GM21825 (cell line): ENCODE results near the gene METRN.
A peak's percentile ranks its signal among the peaks of the same experiment; 100 is the strongest.
"Not testable (repeated sequence)": the region's sequence is repeated elsewhere in the genome, so short reads cannot be mapped to it uniquely, and the experiment has no call there.

Experiments
- ATAC-seq: cut with Tn5 transposase; IDR thresholded peaks from one replicate; pipeline ENCODE4 v1.9.1; 2021; ENCODE audit warnings: mild to moderate bottlenecking, moderate library complexity; ENCODE audit not compliant: unreplicated experiment

METRN gene

DNA sequence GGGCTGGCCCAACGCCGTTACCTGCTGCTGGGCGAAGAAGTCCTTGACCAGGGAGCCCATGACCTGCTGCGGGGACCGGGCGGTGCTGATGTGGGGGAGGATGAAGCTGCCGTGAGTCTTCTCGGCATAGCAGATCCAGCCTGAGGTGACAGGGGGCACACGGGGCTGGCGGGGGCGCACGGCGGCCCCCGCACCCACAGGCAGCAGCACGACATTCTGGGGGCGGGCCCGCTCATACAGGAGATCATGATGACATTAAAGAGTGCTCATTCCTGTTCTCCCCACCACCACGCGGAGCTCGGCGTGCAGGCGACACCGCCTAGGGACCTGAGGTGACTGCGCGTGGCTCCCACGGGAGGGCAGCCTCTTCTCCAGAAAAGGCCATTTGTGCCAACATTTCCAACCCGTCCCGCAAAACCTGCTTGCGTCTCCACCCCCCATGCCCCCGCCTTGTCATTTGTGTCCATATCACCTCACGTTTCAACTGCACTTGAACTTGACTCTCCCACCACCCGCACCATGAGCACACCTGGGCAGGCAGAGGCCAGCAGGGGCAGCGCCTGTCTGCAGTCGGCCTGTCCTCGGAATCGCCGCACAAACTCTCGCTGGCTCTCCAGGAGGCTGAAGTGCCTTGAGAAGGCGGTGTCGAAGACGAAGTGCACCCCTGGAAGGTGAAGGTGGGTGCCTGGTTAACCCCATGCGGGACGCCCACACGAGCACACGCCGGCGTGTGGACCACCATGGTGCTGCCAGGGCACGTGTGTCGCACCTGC lies 19.5 kb downstream of the METRN start:
- ATAC-seq = no peak

DNA sequence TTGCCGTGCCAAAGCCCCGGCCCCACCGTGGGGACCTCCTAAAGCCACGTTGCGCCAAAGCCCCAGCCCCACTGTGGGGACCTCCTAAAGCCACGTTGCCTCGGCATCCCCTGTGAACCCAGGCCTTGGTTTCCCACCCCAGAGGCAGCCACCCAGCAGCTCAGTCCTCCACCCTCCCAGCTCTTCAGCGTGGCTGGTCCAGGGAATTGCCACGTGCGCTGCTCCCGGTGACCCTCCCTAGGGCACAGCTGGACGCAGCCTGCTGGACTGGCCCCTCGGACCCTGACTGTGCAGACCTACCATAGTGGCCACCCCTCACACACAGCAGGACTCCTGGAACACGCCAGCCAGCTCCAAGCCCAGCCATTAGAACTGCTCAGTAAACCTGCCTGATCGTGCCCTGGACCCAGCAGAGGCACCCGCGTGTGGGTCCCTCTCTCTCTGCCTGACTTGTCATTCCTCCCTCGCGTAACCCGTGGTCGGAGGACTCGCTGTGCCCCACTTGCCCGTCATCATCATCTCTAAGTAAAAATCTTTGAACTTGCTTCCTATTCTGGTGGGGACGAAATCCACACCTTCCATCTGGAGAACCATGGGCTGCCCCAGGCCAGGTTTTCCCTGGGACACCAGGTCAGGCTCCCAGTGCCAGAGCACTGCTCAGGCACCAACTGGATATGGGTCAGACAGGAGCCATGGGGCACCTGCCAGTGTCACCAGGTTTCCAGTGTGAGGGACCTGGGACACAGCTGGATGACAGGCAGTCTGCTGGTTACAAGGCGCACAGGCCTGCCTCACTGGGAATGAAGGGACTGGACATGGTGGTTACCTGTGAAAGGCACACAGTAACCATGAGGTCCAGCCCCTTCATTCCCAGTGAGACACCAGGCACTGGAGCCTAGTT lies 20.3 kb downstream of the METRN start:
- no peak for ATAC-seq

GRCh38 chr16:735982-736453 lies 21.1 kb downstream of the METRN start:
- ATAC-seq = no peak

DNA sequence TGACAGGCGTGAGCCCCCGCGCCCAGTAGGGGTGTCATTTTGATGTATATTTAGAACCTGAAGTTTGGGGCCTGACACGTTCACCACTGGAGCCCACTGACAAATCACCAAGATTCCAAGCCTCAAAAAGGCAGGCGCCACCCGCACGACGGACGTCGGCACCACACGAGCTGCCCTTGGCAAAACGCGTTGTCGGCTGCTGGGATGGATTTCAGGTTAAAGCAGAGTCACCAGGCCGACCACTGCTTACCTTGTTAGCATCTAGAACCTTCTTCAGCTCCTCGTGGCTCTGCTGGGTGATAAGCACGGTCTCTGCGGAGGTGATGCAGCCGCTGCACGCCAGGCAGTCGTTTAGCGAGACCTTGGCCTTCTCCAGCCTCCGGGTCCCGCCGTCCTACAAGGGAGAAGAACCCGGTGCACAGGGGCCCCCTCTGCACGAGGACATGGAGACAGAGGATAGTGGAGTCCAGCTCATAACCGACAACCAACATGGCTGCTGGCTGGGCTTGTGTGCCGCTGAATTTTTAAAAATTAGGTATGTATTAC lies 22.1 kb downstream of the METRN start:
- ATAC-seq = no peak

GRCh38 chr16:739560-740458 lies 24.9 kb downstream of the METRN start:
- ATAC-seq = no peak

DNA sequence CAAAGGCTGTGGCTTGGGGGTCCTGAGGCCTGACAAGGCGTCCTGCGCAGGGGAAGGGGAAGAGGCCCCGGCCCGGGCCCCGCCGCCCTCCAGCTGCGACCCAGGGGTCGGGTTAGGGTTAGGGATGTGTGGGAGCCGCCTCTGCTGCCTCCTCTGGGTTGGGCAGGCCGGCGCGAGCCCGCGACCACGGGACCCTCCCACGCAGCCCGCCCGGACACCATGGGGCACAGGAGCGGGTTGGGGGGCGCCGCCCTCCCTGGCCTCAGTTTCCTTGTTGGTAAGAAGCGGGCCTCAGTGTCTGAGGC lies 25.5 kb downstream of the METRN start:
- ATAC-seq = no peak

- ATAC-seq = peak; percentile 69
Measured at GRCh38 chr16:740764-741505, 26.0 kb downstream of the METRN start, which contains the start of gene CIAO3. CIAO3 (minus strand) TSS chr16:740997; CDS start chr16:740985, 12 bp downstream.

DNA sequence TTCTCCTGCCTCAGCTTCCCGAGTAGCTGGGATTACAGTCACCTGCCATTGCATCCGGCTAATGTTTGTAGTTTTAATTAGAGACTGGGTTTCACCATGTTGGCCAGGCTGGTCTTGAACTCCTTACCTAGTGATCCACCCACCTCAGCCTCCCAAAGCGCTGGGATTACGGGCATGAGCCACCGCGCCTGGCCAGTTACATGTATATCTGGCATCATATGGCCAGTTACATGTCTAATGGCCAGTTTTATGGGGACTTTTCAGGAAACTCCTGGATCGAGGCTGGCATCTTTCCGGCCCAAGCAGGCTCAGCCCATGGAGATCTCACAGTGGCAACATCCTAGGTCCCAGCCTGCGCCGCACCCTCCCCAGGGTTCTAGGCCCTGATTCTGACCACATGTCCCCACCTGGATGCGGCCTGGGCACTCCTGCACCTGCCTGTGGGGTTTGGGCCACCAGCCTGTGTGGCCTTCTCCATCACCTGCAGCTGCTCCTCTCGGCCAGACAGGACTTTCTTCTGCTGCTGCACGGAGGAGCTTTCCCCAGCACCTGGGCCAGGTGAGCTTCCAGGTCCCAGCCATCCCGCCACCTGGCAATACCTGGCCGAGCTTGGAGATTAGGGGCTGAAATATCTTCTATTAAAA lies 27.2 kb downstream of the METRN start:
- no peak for ATAC-seq

DNA sequence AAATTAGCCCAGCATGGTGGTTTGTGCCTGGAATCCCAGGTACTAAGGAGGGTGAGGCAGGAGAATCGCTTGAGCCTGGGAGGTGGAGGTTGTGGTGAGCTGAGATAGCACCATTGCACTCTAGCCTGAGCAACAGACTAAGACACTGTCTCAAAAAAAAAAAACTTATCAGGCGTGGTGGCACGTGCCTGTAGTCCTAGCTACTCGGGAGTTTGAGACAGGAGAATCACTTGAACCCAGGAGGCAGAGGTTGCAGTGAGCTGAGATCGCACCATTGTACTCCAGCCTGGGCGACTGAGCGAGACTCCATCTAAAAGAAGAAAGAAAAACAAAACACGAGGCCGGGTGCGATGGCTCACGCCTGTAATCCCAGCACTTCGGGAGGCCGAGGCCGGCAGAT lies 28.0 kb downstream of the METRN start:
- not testable (repeated sequence) for ATAC-seq

DNA sequence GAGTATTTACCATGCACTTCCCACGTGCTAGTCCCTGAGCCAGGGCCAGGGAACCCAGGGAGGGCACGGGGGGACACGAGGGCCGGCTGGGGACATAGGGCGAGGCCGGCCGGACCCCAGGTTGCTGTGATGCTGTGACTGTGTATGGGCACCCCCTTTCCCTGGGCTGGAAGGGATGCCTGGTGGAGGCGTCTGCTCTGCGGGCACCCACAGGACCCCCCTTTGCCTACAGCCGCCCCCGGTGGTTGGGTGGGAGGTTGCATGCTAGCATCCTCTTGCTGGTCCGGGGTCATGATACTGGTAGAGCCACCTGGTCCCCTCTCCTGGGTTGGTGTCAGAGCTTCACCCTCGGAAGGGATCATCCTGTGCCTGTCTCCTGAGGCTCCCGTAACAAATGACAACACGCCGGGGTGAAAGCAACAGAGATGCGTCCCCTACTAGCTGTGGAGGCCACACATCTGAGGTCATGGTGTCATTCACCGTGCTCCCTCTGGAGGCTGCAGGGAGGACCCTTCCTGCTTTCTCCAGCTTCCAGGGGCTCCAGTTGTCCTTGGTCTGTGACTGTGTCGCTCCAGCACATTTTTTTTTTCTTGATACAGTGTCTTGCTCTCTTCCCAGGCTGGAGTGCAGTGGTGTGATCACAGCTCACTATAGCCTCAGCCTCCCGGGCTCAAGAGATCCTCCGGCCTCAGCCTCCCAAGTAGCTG lies 29.0 kb downstream of the METRN start:
- ATAC-seq = no peak

- ATAC-seq = no peak
Measured at GRCh38 chr16:745739-746138, 30.8 kb downstream of the METRN start.

- no peak for ATAC-seq
Measured at GRCh38 chr16:746637-747036, 31.7 kb downstream of the METRN start.

DNA sequence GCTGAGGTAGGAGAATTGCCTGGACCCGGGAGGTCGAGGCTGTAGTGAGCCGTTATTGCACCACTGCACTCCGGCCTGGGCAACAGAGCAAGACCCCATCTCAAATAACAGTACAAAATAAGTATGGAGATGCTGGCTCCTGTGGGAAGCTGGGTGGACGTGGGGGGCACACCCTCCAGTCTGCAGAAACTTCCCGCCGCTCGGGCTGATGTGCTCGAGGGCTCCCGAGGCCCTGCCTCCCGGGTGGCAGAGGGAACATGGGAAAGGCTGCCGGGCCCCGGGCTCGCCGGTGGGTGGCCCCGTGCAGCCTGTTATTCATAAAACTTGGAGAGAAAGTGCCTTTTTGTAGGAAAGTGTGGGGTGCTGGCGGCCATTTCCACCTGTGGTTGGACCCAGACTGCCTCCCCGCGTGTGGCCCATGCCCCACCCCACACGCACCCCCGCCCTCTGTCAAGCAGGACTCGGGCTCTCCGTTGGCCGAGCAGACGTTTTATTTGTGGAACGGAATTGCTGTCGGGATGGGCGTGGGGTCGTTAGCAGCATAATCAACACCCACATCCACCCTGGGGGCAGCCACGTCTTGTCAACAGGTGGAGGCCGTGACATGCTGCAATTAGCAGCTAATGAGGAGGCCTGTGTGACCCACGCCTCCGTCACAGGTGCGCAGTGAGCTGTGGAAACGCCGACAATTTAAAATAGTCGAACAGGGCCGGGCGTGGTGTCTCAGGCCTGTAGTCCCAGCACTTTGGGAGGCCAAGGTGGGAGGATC lies 33.2 kb downstream of the METRN start:
- no peak for ATAC-seq

GRCh38 chr16:749010-749409 lies 34.1 kb downstream of the METRN start:
- ATAC-seq = no peak

DNA sequence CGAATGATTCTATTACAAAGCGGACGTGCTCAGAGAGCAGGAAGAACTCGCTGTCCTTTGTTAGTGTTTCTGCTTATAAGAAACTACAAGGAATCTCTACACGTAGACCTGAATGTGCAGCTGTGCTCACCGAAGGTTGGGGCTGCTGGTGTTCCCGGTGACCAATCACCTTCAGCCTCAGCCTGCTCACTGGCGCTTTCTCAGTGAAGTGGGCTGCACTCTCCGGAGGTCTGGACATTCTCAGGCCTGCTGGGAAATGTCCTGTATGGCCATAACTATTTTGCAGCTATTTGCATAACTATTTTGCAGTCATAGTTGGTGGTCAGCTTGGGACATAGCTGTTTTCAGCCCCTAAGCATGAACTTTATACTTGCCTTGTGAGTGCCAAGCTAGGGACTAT lies 35.6 kb downstream of the METRN start:
- no peak for ATAC-seq

DNA sequence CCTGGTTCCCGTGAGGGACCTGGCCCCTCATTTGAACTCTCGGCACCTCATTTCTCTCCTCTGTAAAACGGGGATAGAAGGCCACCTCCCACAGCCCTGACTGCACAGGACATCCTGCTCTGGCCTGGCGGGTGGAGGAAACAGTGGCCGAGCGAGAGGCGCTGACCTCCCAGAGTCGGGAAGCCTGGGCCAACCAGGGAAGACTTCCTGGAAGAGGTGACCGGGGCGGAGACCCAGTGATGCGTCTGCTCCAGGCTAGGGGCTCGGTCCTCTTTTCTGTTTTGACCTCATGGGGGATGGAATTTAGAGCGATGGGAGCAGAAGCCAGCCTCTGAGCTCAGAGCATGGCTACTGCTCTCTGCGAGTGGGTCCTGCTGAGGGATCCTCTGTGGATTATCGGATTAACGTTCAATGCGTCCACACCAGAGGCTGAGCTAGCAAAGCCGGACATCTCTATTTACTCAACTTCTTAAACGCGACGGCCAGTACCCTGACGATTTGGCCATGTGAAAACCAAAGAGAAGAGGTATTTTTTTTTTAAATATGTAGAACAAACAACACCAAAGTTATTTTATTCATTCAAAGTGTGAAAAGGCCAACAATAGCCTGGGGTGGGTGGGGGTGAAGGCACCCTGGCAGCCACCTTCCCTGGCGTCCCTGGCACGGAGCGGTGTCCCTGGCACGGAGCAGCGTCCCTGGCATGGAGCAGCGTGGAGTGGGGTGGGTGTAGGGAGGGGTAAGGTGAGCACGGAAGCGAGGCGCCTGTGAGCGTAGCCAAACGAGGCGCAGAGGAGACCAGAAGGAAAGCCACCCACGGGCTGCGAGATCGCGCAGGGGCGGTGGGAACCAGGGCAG lies 36.5 kb downstream of the METRN start:
- ATAC-seq = no peak

DNA sequence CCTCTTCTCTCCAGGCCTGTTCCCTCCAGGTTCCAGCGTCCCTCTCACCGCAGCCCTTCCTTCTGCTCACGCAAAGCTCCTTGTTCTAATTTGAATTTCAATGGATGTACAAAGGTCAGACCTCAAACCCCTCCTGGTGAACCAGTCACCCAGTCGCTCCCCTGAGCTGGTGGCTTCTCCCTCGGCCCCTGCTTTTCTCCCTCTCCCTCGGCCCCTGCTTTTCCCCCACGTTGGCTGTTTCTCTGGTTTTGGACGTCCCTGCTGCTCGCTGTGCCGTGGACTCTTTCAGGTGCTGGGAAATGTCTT lies 37.0 kb downstream of the METRN start:
- ATAC-seq = no peak
